Activated CD8-positive, alpha-beta memory T cell treated with anti-CD3 and anti-CD28 coated beads, Interleukin-2, amount 50 U/mL, for 48 hours (primary cell): ENCODE measurements around the gene ARHGAP6.

ENCODE experiments used
- DNase-seq: peaks from one replicate; pipeline ENCODE4 v3.0.0-alpha.2; 2020

The ARHGAP6 gene

GRCh38 chrX:11421805-11422524 lies 243.8 kb downstream of the ARHGAP6 start:
- no peak for DNase-seq

- no peak for DNase-seq
Observed at GRCh38 chrX:11420851-11421250, 244.9 kb downstream of the ARHGAP6 start.

DNA sequence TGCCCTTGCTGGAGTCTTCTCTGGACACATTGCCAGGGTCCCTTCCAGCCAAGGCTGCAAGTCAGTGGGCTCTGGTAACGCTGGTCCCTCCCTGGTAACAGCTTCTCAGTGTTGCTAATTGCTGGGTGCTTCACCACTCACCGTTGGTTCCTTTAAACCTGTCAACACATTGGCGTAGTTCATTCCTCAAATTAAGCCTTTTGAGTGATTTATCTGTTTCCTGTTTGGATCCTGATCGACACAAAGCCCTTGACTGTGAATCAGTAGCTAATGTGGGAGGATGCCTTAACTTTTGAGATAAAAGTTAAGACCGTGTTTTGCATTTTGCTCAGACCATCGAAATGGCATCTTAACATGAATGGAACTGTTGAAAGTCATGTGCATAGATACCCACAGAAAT lies 246.6 kb downstream of the ARHGAP6 start:
- DNase-seq, result no peak

- no peak for DNase-seq
Observed at GRCh38 chrX:11416600-11416999, 249.1 kb downstream of the ARHGAP6 start.

DNA sequence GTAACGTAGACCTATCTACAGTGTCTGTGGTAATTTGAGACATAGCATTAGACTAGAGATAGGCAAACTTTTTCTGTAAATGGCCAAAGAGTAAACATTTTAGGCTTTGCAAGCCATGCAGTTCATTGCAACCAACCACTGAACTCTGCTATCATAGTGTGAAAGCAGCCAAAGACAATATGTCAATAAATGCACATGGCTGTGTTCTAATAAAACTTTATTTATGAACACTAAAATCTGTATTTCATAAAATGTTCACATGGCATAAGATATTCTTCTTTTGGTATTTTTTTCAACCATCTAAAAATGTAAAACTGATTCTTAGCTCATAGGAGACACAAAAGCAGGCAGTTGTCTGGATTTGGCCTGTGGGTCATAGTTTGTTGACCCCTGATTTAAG lies 251.6 kb downstream of the ARHGAP6 start:
- no peak for DNase-seq

DNA sequence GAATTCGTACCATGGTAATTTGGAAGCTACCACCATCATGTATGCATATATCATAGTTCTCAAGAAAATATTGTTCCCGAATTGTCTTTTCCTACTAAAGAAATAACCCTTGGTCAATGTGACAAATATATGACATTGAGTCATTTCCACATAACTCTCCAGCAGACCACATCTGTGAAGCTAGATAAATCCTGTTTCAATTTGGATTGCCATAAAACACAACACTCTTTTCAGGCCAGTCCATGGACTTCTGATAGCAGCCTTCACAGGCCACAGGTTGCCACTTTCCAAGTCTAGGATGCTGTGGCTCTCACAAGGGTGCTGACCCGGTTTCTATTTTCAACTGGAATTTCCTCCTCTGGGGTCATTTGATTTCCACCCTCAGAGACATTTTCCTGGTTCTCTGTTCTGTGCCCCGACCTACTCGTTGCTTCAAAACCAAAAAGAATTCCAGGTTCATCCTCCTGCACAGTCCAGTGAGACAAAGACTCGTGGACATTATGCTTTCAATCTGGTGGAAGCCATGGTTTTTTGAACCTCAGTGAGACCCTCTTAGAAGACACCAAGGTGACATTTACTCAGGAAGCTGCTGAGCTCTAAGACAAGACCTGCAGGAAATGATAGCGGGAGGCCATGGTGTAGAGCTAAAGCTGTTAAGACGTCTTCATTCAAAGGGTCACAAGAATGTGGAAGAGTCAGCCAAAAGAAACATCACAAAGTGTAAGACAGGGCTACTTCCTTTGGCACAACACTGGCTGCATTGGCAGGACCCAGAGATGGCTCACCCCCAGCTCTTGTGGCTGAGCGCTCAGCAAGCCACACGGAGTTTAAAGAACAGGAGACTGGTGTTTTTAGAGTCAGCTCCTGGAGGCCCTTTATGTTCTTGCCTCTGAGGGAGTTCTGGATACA lies 252.8 kb downstream of the ARHGAP6 start:
- no peak for DNase-seq

GRCh38 chrX:11409957-11410356 lies 255.8 kb downstream of the ARHGAP6 start:
- DNase-seq, result no peak

DNA sequence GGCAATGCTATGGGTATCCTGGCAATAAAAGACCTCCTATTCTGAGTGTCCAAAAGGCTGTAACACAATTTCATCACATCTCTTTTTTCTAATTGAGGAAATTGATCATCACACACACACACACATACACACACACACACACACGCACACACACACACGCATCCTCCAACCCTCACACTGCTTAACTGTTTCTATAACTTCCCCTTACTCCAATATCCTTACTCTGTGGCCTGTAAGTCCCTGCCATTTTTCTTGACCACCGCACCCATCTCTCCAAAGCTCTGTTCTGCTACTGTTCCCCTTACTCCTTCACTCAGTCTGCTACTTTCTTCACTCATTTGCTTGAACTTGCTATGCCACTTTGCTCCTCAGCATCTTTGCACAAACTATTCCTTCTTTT lies 256.9 kb downstream of the ARHGAP6 start:
- DNase-seq, result no peak

GRCh38 chrX:11408109-11408405 lies 257.7 kb downstream of the ARHGAP6 start:
- DNase-seq, result no peak

DNA sequence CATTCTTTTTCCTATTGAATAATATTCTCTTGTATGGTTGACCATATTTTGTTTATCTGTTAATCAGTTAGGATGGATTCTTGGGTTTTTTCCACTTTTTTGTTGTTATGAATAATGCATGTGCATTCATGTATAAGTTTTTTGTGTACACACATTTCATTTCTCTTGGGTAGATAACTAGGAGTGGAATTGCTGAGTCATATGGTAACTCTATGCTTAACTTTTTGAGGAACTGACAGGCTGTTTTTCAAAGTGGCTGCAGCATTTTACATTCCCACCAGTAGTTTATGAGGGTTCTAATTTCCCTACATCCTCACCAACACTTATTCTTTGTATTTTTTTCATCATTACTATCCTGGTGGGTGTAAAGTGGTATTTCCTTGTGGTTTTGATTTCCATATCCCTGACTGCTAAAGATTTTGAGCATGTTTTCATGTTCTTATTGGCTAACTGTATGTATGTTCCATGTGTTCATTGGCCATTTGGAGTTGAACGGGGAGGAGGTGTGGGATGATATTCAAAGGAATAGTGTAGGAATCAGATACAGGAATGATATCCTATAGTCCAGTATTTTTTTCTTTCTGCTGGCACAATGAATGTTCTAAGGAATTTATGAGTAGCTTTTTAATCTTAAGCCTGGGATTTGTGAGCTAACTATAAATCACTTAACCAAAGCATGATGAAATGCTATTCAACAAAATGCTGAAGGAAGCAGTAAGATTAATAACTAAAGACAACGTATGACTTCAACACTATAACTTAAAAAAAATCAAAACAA lies 258.2 kb downstream of the ARHGAP6 start:
- no peak for DNase-seq

GRCh38 chrX:11406109-11406765 lies 259.5 kb downstream of the ARHGAP6 start:
- no peak for DNase-seq

DNA sequence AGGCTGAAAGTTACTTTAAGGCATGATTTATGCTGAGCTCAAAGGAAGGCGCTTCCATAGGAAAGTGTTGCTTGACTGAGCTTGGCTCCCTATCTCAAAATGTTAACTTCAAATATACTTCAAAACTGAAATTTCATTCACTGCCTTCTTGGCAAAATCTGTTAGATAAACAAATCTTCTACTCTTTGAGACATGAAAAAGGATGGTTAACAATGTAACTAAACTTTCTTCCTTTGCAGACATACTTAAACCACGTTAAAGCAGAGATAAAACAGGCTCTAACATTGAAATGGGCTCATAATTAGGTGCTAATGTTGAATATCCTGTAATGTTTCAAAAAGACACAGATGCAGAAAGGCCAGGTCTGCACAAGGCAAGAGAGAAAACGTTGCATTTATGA lies 262.1 kb downstream of the ARHGAP6 start:
- no peak for DNase-seq

DNA sequence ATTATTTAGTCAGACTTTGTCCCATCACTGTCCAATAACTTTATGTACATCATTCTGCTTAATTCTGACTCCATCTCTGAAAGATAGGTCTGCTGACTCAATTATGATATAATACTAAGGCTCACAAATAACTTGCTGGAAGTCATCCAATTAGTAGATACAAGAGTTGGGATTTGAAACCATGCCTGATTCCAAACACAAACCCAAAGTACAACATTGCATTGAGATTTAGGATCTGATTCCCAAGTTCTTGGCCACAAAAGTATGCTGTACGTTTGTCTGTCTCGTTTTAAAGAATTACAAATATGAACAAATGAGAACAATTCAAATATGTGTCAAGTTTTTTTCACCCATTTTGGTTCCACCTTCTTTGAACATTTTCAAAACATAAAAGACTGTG lies 263.8 kb downstream of the ARHGAP6 start:
- DNase-seq, result no peak

DNA sequence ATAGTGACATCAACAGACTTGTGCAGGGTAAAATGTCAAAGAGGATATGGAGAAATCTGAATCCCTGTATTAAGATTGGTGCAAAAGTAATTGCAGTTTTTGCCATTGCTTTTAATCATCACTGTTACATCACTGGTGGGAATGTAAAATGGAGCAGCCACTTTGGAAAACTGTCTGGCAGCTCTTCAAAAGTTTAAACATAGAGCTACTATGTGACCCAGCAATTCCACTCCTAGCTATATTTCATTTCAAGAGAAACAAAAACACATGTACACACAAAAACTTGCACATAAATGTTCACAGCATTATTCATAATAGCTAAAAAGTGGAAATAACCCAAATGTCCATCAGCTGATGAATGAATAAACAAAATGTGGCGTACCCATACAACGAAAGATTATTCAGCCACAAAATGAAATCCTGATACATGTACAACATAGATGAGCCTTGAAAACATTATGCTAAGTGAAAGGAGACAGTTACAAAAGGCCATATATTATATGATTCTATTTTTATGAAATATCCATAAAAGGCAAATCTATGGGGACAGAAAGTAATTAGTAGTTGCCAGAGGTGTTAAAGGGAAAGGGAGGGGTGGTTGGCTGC lies 266.1 kb downstream of the ARHGAP6 start:
- DNase-seq, result no peak

- no peak for DNase-seq
Observed at GRCh38 chrX:11398785-11399184, 266.9 kb downstream of the ARHGAP6 start.

- DNase-seq, result no peak
Observed at GRCh38 chrX:11398139-11398538, 267.6 kb downstream of the ARHGAP6 start.

- no peak for DNase-seq
Observed at GRCh38 chrX:11397680-11398079, 268.0 kb downstream of the ARHGAP6 start.

GRCh38 chrX:11395859-11396258 lies 269.9 kb downstream of the ARHGAP6 start:
- no peak for DNase-seq

GRCh38 chrX:11393949-11394654 lies 271.6 kb downstream of the ARHGAP6 start:
- DNase-seq, result no peak

DNA sequence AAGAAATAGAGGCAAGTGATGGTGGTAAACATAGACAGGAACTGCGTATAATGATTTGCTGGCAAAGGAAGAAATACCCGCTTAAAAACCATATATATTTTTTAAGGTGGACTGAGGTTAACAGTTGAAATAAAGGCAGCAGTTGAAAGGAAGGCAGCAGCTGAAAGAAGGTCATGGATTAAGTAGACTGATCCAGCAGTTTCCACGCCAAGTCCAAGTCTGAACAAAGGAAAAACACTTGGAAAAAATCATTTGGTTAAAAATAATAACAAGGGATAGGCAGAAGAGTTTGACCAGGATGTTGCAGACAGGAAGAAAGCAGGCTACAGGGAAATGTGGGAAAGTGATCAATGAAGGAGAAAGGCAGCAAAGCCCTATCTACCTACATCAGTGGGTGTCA lies 278.9 kb downstream of the ARHGAP6 start:
- no peak for DNase-seq

DNA sequence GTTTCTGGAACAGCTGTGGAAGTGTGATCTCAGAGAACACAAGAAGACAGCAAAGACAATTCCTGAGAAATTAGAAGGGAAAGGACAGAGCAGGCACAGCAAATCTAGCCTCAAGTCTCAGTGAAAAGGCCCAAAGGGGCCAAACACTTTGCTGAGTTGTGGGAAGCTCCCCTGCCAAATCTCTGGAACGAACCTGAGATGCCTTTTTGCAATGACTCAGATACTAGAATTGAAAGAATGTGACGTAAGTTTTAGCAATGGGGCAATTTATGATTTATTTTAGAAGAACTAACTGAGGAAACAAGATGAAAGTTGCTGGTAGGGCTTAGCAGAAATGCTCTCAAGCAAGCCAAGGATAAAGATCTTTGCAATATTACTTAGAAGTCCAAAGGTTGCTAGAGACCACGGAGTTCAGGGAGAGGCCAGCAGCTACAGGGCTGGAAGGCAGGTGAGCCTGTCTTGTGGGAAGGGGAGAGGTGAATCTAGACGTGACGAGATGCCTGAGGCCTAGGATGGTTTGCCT lies 279.7 kb downstream of the ARHGAP6 start:
- DNase-seq, result no peak

DNA sequence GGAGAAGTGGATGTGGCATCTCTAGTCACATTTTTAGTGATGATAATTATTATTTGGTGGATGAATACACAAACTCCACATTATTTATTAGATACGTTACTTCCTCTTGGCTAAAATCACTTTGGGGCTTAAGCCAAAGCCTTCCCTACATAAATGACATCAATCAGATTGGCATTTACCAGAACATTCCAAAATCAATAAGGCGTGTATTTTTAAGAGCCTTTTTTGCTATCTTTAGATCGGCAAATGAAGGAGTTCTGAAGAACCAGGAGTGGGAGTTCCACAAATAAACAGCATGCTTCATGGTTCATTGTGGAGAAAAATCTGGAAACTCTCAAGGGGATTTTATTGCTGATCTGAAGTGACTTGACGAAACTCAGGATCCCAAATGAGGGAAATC lies 282.8 kb downstream of the ARHGAP6 start:
- no peak for DNase-seq
